Ramos (cell line): ENCODE data around the gene ARNT2.

ENCODE experiments used
- in situ Hi-C: fragments of 300-500 bp; cut with MboI; formaldehyde crosslinking; loops from one replicate; pipeline ENCODE4 v1.14.3; 2022; ENCODE audit warnings: low sequenced_read_pairs; ENCODE audit not compliant: unreplicated experiment

The ARNT2 gene

GRCh38 chr15:80483725-80484161, 79.6 kb downstream of the ARNT2 start:
- in situ Hi-C loops = no loop called here

- in situ Hi-C loops = no loop called here
These were observed 80.2 kb downstream of the ARNT2 start for GRCh38 chr15:80484333-80484864.

- in situ Hi-C loops = no loop called here
These were observed 81.4 kb downstream of the ARNT2 start for GRCh38 chr15:80485370-80486164.

GRCh38 chr15:80487839-80488390, 83.7 kb downstream of the ARNT2 start:
- in situ Hi-C loops = no loop called here

GRCh38 chr15:80489030-80489594, 84.9 kb downstream of the ARNT2 start:
- in situ Hi-C loops = no loop called here

- in situ Hi-C loops = no loop called here
These were observed 86.3 kb downstream of the ARNT2 start for GRCh38 chr15:80490431-80490990.

GRCh38 chr15:80491163-80491847, 87.1 kb downstream of the ARNT2 start:
- in situ Hi-C loops = no loop called here

- in situ Hi-C loops = no loop called here
These were observed 88.2 kb downstream of the ARNT2 start for GRCh38 chr15:80492409-80492808.

- in situ Hi-C loops = no loop called here
These were observed 88.7 kb downstream of the ARNT2 start for GRCh38 chr15:80492874-80493273.

- in situ Hi-C loops = no loop called here
These were observed 90.2 kb downstream of the ARNT2 start for GRCh38 chr15:80494351-80494751.

- in situ Hi-C loops = no loop called here
These were observed 90.6 kb downstream of the ARNT2 start for GRCh38 chr15:80494756-80495155.

GRCh38 chr15:80495401-80495942, 91.3 kb downstream of the ARNT2 start:
- in situ Hi-C loops = no loop called here

- in situ Hi-C loops = no loop called here
These were observed 91.9 kb downstream of the ARNT2 start for GRCh38 chr15:80496096-80496495.

- in situ Hi-C loops = no loop called here
These were observed 93.0 kb downstream of the ARNT2 start for GRCh38 chr15:80497221-80497620.

- in situ Hi-C loops = no loop called here
These were observed 94.5 kb downstream of the ARNT2 start for GRCh38 chr15:80498652-80499051.

GRCh38 chr15:80500021-80500420, 95.8 kb downstream of the ARNT2 start:
- in situ Hi-C loops = no loop called here

- in situ Hi-C loops = no loop called here
These were observed 97.3 kb downstream of the ARNT2 start for GRCh38 chr15:80501476-80501875.

- in situ Hi-C loops = no loop called here
These were observed 98.6 kb downstream of the ARNT2 start for GRCh38 chr15:80502782-80503181.

- in situ Hi-C loops = no loop called here
These were observed 99.3 kb downstream of the ARNT2 start for GRCh38 chr15:80503319-80503952.

- in situ Hi-C loops = no loop called here
These were observed 100.7 kb downstream of the ARNT2 start for GRCh38 chr15:80504931-80505330.
